Right lobe of liver (tissue), 4 donors: ENCODE data around the gene MRPS18B.

ENCODE experiments used
- POLR2A ChIP-seq: fragments of 450-650 bp; IDR thresholded peaks from one replicate; pipeline ENCODE4 v1.6.1; 2017; ENCODE audit warnings: antibody characterized with exemption, mild to moderate bottlenecking
- TF ChIP-seq, protein P1 (sequence below), 4 donors: fragments of 200-600 bp in 3 of 4; fragments of 450-650 bp in 1 of 4; IDR thresholded peaks; one replicate each; pipeline versions ENCODE4 v1.5.1 to v1.8.0; 2016 to 2022; ENCODE audit warnings: antibody characterized with exemption in 4 of 4, mild to moderate bottlenecking in 2 of 4
- donor health status: DM: no; HTN: no; CAD: no.
- donor health status: DM: no; HTN: no; CAD: no.
- donor health status: DM: no; HTN: yes; CAD: no.

DNA sequence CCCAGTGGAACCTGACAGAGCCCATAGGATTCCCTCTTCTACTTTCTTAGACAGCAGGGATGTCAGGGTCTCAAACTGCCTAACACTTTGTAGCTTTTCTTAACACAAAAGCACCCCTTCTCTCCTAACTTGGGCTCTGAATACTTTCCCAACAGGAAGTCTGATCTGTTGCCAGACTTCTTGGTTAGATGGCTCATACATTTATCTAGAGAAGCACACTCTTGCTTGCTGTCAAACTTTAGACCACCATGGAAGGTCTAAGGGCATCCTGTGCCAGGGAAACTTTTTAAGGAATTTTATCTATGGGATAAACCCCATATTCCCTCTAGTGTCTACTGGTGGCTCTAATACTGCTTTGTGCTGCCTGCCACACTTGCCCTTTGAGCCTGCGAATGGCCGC, 26.0 kb downstream of the MRPS18B start:
- TF ChIP-seq, protein P1, sequence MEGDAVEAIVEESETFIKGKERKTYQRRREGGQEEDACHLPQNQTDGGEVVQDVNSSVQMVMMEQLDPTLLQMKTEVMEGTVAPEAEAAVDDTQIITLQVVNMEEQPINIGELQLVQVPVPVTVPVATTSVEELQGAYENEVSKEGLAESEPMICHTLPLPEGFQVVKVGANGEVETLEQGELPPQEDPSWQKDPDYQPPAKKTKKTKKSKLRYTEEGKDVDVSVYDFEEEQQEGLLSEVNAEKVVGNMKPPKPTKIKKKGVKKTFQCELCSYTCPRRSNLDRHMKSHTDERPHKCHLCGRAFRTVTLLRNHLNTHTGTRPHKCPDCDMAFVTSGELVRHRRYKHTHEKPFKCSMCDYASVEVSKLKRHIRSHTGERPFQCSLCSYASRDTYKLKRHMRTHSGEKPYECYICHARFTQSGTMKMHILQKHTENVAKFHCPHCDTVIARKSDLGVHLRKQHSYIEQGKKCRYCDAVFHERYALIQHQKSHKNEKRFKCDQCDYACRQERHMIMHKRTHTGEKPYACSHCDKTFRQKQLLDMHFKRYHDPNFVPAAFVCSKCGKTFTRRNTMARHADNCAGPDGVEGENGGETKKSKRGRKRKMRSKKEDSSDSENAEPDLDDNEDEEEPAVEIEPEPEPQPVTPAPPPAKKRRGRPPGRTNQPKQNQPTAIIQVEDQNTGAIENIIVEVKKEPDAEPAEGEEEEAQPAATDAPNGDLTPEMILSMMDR (IDR thresholded peaks at IDR 0.05), result no peak
- no peak for TF ChIP-seq POLR2A
